ENCODE measurements around the gene STXBP5L.
"Not testable (repeated sequence)": the region's sequence is repeated elsewhere in the genome, so short reads cannot be mapped to it uniquely, and the experiment has no call there.

Gene STXBP5L

GRCh38 chr3:121436074-121436473 is 528.1 kb downstream of the STXBP5L start:
- DNase-seq: no peak

- DNase-seq: no peak
These were observed 528.6 kb downstream of the STXBP5L start for GRCh38 chr3:121436641-121437040.

GRCh38 chr3:121443456-121443855 is 535.5 kb downstream of the STXBP5L start:
- DNase-seq: no peak

GRCh38 chr3:121451752-121452151 is 543.7 kb downstream of the STXBP5L start:
- DNase-seq: not testable (repeated sequence)

GRCh38 chr3:121462565-121462964 is 554.6 kb downstream of the STXBP5L start:
- no peak for DNase-seq

GRCh38 chr3:121463745-121464144 is 555.7 kb downstream of the STXBP5L start:
- peak; percentile 16 for DNase-seq

GRCh38 chr3:121467085-121467484 is 559.1 kb downstream of the STXBP5L start:
- DNase-seq: no peak

GRCh38 chr3:121473001-121473400 is 565.0 kb downstream of the STXBP5L start:
- no peak for DNase-seq
